Brain microvascular endothelial cell (primary cell): ENCODE results near the gene STEAP3.

Source experiments
- DNase-seq: peaks from one replicate; pipeline ENCODE4 v3.0.0-alpha.2; 2020
- H3K27ac ChIP-seq: fragments of 250-450 bp; sonication (Bioruptor Pico); 2 replicates; pipeline ENCODE4 v1.5.1; 2020; ENCODE audit warnings: mild to moderate bottlenecking, moderate library complexity
- H3K27me3 ChIP-seq: fragments of 250-450 bp; sonication (Bioruptor Pico); replicated peaks from 2 replicates; pipeline ENCODE4 v1.5.1; 2020; ENCODE audit warnings: mild to moderate bottlenecking
- H3K36me3 ChIP-seq: fragments of 250-450 bp; sonication (Bioruptor Pico); replicated peaks from 2 replicates; pipeline ENCODE4 v1.5.1; 2020; ENCODE audit warnings: mild to moderate bottlenecking
- H3K4me3 ChIP-seq: 2 replicates; pipeline ENCODE4 v1.5.1; 2011; ENCODE audit warnings: low read depth, mild to moderate bottlenecking, control low read depth, low read length, moderate library complexity
- in situ Hi-C: cut with HindIII; loops from 2 replicates; pipeline ENCODE4 v1.10.0; 2017; ENCODE audit warnings: low sequenced_read_pairs, low pct_ligation_motif_present
- TF ChIP-seq, protein P1 (sequence below): IDR thresholded peaks from 2 replicates; pipeline ENCODE4 v1.5.1; 2011; ENCODE audit warnings: low read depth, mild to moderate bottlenecking, moderate library complexity, low read length, control low read depth, inconsistent platforms; ENCODE audit errors: missing control alignments

The STEAP3 gene

DNA sequence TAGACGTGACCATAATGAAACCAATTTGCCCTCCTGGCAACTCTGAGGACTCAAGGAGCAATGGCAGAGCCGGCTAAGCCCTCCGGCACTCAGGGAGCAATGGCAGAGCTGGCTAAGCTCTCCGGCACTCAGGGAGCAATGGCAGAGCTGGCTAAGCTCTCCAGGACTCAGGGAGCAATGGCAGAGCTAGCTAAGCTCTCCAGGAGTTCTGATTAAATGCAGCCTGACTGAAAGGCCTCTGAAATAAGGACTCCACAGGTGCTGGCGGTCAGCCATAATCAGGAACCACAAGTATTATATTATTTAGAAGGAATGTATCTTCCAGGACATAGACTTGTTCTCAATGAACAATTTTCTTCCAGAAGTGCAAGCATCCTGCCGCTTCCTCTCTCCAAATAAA lies 77.8 kb downstream of the STEAP3 start:
- no peak overlapping the region for H3K27ac ChIP-seq
- H3K27me3 ChIP-seq = no peaks in the 10 kb centered on the region
- no peak overlapping the region for H3K4me3 ChIP-seq
- no peaks in the 10 kb centered on the region for H3K36me3 ChIP-seq
- TF ChIP-seq, protein P1, sequence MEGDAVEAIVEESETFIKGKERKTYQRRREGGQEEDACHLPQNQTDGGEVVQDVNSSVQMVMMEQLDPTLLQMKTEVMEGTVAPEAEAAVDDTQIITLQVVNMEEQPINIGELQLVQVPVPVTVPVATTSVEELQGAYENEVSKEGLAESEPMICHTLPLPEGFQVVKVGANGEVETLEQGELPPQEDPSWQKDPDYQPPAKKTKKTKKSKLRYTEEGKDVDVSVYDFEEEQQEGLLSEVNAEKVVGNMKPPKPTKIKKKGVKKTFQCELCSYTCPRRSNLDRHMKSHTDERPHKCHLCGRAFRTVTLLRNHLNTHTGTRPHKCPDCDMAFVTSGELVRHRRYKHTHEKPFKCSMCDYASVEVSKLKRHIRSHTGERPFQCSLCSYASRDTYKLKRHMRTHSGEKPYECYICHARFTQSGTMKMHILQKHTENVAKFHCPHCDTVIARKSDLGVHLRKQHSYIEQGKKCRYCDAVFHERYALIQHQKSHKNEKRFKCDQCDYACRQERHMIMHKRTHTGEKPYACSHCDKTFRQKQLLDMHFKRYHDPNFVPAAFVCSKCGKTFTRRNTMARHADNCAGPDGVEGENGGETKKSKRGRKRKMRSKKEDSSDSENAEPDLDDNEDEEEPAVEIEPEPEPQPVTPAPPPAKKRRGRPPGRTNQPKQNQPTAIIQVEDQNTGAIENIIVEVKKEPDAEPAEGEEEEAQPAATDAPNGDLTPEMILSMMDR = no peak
- in situ Hi-C loops = no loop called here
- peak; percentile 51 for DNase-seq

DNA sequence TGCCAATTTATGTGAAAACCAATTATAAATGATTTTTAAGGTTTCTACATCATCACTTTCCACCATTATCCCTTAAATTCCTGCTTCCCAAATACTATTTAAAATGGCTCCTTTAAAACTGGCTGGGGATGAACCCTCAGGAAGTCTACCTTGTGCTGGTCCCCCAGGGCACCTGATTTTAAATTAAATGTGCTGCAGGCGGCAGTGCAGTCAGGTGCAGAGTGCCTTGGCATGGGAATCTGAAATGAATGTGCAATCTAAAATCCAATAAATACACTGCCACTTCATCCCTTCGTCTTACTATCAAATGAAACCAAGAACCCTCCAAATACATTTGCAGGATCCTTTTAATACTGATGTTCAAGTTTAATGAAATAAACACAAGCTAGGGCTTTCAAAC lies 81.2 kb downstream of the STEAP3 start:
- DNase-seq = no peak

DNA sequence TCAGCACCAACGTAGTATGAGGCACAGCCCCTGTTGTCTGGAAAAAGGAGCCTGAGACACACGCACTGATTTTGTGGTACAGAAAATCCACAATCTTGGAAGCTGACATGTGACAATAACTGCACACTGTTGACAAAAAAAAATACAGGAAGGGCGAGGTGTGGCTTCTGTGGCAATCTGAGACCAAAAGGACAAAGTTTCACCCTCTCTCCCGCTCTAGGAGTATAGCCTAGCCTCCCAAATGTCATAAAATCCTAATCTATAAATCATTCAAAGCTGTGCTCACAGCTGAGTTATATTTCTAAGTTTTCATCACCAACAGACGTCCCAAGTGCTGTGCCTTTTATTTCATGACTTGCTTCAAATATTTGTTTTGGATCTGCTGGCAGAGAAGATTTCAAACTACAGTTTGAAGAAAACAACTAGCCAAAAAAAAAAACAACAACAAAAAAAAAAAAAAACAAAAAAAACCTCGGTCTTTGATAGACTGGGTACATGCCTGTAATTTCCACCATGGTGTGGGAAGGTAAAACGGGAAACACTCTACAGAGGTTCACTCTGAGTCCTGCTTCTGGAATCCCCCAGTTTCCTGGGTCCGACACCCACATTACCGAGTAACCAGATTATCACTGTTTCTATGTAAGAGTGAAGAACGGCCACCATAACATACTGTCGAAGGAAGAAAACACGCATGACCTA lies 82.0 kb downstream of the STEAP3 start:
- TF ChIP-seq, protein P1 = no peak
- no peaks in the 10 kb centered on the region for H3K27me3 ChIP-seq
- DNase-seq = no peak
- H3K36me3 ChIP-seq = no peaks in the 10 kb centered on the region
- no peak overlapping the region for H3K4me3 ChIP-seq
- in situ Hi-C loops = no loop called here
- no peak overlapping the region for H3K27ac ChIP-seq

More for the DNA sequence above, 81.2 kb downstream of the STEAP3 start:
- Histone ChIP-seq H3K27ac (no peak overlapping the region), H3K4me3 (no peak overlapping the region), H3K27me3 (no peaks in the 10 kb centered on the region), H3K36me3 (no peaks in the 10 kb centered on the region)
- in situ Hi-C loops = no loop called here
- TF ChIP-seq, protein P1 = no peak

GRCh38 chr2:119306196-119306590 lies 82.6 kb downstream of the STEAP3 start:
- in situ Hi-C loops = no loop called here

DNA sequence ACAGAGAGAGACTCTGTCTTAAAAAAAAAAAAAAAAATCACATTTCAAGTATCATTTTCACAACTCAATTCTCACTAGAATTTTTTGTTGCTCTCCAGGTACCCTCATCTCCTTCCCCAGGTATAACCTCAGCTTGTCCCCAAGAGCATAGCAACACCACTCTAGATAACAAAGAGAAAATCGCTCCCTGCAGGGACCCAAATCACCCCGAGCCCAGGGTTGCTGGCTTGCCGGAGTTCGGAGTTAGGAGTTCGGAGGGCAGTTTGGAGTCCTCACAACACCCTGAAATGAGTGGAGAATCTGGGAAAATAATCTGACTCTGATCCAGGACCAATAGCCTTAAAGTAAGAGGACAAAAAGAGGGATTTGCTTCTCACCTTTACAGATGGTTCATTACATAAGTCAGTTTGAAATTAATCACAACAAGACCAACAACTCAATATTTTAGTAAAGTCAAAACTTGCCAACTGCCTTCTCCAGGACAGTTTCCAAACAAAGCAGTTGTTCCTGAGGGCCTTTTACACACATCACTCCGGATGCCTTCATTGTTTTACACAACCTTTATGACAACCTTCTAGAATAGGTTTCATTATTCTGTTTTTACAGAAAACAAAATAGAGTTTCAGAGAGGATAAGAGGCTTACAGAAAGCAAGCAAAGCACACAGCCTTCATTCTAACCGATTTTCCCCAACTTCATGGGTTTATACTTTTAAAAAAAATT lies 83.9 kb downstream of the STEAP3 start:
- DNase-seq = no peak
- in situ Hi-C loops = no loop called here
- Histone ChIP-seq H3K4me3 (no peak overlapping the region), H3K27me3 (no peaks in the 10 kb centered on the region), H3K27ac (no peak overlapping the region), H3K36me3 (no peaks in the 10 kb centered on the region)
- TF ChIP-seq, protein P1 = no peak

More at GRCh38 chr2:119306196-119306590, 82.6 kb downstream of the STEAP3 start:
- no peaks in the 10 kb centered on the region for H3K27me3 ChIP-seq
- TF ChIP-seq, protein P1 = no peak
- H3K27ac ChIP-seq = no peak overlapping the region
- no peaks in the 10 kb centered on the region for H3K36me3 ChIP-seq
- no peak for DNase-seq
- H3K4me3 ChIP-seq = no peak overlapping the region
